Measurements from ENCODE around the gene QSOX1.

The QSOX1 gene

DNA sequence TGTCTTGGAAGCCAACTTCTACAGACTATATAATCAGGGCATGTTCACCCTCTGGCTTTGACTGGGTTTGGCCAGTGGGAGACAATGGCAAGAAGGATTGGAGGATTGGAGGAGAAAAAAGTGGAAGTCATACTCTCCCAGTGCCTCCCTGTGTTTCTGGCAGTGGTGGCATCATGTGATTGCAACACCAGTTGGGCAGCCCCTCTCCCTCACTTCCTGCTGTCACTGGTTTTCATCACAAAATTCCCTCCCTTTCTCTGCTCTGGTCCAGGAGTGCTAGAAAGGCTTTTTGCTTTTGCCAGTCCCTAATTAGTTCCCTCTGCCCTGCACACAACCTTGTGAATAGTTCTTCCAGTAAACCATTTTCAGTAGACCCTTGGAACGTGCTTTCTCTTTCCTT lies 3.7 kb upstream of the QSOX1 start:
- no peak for DNase-seq (ENCODE audit: low read depth in 2 of 2, low spot score in 1 of 2)

DNA sequence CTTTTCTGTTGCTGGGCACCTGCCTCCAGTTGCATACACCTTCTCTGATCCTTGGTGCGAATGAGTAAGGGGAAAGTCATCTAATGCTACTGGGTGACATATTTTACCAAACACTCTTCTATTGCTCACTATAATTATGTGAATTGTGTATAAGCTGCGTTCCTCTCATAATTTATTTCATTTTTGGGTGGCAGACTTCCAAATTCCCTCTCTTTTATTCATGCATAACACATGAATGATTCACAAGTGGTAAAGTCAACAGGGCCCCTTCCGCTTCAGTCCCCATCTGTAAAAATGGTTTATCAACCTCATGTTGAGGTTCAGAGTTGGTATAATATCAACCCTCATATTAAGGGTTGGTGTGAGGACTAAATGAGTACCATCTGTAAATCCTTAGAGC lies 3.2 kb upstream of the QSOX1 start:
- no peak for DNase-seq (ENCODE audit: low read depth in 2 of 2, low spot score in 1 of 2)

DNA sequence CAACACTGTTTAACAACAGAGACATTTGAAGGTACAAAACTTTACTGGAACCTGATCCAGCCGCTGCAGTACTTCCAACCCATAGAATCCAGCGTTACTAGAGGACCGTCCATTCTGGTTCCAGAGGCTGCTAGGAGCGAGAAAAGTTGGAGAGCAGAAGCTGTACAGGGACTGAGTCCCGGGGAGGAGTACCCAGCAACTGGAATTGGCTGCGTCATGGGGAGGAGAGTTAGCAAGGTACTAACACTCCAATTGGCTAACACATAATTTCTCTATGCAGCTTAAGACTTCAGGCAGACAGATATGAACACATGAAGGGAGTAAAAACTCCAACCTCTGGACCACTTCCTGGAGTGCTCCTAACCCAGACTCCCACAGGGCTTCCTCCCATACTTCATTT lies 2.1 kb upstream of the QSOX1 start:
- DNase-seq (ENCODE audit: low read depth in 2 of 2, low spot score in 1 of 2), result no peak

DNA sequence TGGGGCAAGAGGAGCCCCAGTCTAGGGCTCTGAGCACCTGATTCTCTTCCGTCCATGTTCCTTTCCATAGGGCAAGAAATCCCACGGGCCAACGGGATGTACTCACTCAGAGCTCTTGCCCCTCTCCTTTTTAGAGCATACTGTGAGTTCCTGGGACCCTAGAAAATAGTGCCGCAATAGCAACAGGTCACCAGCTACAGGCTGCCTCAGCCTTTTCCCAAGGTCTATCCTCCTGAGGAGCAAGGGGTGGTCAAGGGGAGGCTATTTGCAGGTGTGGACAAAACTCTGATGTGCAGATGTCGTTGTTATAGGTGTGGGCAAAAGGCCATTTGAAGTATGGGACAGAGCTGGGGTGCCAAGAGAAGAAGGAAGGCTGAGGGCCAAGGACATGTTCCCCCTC lies 1.6 kb upstream of the QSOX1 start:
- no peak for DNase-seq (ENCODE audit: low read depth in 2 of 2, low spot score in 1 of 2)

DNA sequence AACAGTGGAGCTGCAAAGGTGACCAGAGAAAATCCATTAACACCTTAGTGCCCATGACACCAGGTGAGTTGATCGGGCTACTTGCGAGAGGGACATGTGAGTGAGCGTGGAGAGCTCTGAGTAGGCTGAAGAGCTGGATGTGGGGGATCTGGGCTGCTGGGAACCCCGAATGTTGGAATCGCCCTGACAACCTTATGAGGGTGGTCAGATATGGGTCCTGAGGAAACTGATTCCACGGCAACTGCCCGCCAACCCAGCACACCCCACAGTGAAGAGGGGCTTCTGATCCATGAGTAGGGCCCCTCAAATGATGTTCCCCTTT lies 705 bp upstream of the QSOX1 start:
- DNase-seq (ENCODE audit: low read depth in 2 of 2, low spot score in 1 of 2), result no peak

DNA sequence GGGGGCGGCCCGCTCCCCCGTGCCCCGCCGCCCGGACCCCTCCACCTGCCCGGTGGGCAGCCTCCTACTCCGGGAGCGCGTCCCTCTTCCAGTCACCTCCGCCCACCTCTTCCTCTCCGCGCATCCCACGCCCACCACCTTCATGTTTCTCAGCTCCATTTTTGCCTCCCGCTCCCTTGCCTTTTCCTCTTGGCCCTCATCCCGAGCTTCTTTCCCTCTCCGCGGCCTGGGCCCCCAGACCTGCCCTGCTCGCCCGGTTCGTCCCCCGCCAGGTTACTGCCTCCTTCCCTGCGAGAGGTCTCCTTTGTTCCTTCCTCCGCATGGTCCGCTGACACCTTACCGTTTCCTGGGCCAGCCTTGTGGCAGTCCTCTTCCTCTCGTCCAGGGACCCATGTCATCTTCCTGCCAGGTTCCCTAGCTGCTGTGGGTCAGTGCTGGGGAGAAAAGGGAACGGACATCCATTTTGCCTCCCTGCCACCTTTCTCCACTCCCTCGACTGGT lies 563 bp downstream of the QSOX1 start:
- DNase-seq (ENCODE audit: low read depth in 2 of 2, low spot score in 1 of 2), result no peak

DNA sequence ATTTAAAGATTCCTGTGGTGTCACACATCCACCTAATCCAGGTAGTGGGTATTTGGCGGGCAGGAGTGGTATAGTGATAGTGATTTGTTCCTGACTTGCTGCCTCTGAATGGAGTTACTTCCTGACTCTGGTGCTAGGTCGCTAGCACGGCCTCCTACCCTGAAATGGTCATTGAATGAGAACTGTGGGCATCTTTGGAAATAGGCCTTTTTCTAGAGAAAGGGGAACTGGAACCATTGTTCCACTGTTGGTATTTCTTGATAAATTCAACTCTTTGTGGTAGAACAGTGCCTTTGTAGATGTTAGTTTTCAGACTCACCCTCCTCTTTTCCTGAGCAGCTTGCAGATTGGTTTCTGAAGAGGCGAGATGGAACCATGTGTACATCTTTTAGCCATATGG lies 1.5 kb downstream of the QSOX1 start:
- DNase-seq (ENCODE audit: low read depth in 2 of 2, low spot score in 1 of 2), result no peak

DNA sequence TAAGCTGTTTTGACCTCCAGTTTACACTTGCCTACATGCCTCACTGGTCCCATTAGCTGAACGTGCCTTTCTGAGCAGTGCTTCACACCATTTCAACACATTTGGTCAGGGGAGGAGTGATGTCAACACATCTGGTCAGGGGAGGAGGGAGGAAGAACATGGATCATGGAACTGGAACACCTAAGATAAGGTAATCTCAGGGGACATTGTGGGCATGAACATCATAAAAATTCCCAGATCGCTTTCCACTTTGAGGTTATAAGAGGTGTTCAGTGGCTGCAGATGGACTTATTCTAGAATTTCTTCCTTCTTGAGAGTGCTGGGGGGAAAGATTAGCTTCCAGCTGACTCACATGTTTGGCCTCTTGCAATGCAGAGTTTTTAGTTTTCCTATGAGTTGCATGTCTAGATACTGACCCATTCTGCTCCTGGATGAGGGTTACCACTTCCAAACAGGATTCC lies 2.0 kb downstream of the QSOX1 start:
- no peak for DNase-seq (ENCODE audit: low read depth in 2 of 2, low spot score in 1 of 2)

DNA sequence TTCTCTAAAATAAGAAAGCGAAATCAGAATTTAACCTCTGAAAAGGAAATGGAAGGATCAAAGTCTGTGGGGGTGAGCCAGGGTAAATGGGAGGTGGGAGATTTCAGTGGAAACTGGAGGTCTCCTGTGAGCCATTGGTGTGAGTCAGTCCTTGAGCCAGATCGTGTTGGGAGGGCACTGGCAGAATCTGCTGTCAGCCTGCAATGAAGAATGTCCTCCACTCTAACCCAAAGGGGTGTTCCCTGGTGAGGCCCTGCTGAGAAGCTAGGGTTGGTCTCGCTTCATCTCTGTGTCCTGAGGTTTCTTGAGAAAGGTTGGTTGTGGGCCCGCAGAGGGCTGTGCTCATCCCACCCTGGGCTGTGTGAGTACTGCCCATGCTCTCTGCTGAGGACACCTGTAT lies 2.4 kb downstream of the QSOX1 start:
- no peak for DNase-seq (ENCODE audit: low read depth in 2 of 2, low spot score in 1 of 2)

DNA sequence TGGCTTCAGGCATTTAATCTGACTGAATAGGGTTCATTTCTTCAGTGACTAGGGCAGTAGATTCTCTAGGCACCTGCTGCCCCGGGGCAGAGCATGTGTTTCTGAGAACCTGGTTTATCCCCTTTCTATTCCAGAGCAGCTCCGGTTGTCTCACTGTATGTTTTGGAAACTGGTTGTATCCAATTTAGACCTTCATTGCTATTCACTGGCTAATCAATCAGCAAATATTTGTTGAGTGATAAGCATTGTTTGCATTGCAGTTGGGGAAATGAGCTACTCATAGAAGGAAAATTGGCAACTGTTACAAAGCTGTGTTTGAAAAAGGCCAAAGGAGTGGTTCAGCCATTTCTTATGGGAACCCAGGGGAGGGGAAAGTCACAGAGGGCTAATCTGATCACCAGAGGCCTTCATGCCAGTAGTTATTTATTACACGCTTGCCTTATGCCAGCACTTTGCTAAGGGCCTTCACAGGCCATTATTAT lies 2.9 kb downstream of the QSOX1 start:
- no peak for DNase-seq (ENCODE audit: low read depth in 2 of 2, low spot score in 1 of 2)

DNA sequence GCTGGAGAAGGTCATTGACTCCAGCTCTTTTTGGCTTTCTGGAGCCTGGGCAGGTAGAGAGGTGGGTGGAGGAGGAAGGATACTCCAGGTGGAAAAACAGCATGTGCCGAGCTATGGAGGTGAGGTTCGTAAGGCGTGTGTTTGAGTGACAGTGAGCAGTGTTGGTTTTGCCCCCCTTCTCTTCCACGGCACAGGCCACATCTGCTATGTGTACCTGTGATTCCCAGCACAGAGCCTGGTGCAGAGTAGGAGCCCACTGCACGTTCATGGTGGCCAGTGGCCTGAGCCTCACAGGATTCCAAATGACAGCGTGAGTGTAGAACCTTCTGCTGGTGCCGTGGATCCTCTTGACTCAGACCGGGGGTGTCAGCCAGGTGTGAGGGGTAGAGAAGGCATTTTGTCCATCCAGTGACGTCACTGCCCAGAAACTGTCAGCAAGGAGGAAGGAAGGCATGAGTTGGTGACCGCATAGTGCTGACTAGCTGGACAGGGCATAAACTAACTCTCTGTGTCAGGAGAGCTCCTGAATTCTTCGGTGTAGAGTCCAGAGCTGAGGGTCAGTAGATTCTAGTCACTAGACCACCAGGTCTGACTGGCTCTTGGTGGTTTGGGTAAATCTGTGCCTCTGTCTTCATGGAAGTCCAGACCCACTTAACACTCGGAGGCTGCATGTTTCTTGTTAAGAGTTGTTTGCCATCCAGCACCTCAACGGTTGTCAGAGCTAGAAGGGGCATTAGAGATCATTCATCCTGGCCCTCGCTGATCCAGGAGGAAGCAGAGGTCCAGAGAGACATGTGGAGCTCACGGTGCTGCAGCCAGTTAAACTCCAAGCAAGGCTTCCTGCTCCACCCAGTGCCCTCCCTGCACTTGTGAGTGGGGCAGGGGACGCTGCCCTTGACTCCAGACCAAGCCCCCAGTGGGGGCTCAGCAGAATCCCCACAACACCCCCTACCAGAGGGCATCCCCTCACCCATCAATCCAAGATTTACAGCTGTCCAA lies 3.8 kb downstream of the QSOX1 start:
- DNase-seq (ENCODE audit: low read depth in 2 of 2, low spot score in 1 of 2), result no peak

DNA sequence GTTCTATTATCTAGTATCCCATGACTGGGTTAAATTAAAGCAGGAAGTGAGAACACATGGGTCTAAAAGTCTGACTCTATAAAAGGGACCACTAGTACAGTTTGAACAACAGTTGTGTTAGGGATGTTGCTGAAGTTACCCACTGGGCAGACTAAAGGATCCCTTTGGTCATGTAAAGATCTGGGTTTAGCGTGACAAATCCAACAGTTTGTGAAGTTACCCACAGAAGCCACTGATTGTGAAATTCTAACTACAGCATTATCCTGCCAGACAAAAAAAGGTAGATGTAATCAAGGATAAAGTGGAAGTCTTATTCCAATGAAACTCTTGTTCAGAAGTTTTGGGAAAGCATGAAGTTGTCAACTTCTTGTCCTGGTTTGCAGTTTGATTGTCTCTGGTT lies 5.7 kb downstream of the QSOX1 start:
- DNase-seq (ENCODE audit: low read depth in 2 of 2, low spot score in 1 of 2), result no peak

DNA sequence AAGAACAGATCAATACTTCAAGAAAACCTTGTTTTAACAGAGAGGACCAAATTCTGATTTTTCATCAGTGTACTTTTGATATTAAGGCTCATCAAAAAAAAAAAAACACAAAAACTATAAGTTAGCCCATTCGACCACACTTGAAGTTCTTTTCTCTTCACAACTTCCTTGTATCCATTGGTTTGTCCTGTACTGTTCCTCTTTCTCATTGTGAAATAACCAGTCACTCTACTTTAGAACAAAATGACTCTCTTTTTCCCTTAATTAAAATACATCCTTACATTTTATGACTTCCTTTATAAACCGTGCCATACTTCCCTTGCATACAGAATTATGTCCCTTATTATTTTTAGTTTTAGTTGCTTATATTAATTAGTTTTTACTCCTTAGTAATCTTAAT lies 8.4 kb downstream of the QSOX1 start:
- DNase-seq (ENCODE audit: low read depth in 2 of 2, low spot score in 1 of 2), result no peak

DNA sequence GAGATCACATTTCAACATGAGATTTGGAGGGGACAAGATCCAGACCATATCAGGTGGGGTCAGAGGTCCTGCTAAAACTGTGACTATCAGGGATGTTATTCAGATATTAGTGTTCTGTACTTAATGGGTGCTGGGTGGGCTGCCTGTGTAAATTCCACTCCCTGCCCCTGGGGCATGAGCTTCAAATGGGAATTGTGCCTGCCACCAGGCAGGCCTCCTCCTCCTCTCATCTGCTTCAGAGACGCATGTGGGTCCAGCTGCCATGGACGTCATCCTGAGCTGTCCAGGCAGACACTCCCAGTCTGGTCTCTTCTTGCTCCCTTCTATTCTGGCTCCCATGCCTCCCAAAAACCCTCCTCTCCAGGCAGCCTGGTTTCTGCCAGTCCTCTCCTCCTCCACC lies 10.4 kb downstream of the QSOX1 start:
- DNase-seq (ENCODE audit: low read depth in 2 of 2, low spot score in 1 of 2), result no peak

DNA sequence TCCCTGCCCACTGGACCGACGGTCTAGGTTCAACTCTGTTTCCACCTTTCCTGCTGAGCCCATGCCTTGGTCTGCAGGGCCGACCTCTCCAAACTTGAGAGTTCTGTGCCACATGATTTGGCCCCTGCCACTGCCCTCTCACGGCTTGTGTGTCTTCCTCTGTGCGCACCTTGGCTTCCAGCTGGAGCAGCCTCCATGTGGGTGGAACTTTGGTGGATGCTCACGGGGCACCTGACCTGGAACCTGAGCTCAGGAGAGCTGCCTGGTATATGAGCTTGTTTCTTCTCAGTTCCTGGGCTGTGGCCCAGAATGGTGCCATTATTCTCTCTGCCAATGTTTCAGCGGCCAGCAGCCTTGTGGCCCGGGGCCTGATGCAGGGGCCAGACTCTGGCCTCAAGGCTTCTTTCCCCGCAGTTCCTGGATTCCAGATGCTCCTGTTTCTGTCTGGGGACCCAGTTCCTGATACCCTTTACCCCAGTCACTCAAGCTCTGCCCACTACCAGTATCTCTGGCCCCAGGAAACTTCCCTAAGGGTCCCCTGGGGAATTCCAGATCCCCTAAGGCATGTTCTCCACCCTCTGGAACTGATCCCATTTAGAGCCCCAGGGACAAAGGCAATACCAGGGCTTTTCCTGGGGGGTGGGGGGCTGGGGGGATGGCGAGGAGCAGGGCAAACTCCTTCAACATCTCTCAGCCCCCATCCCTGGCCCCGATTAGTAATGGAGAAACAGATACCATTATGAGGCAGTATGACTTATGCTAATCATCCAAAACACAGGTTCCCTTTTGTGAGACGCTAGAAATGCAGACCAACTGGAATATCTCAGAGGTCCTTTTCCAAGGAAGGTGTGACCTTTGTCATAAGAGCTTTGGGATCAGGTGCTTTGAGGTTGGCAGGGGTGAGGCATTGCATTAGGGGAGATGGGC lies 11.1 kb downstream of the QSOX1 start:
- DNase-seq (ENCODE audit: low read depth in 2 of 2, low spot score in 1 of 2), result no peak

DNA sequence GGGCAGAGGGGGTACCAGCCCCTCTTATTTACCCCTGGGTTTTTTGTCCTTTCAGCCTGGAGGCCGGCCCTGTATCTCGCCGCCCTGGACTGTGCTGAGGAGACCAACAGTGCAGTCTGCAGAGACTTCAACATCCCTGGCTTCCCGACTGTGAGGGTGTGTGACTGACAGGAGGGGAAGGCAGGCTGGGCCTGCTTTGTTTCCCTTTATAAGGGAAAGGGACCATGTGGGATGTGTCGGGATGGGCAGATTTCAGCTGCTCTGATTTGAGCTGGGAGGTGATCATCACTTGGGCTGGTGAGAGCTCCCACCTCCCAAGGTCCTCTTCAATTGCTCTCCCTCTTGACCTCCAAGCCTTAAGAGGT lies 11.7 kb downstream of the QSOX1 start:
- DNase-seq (ENCODE audit: low read depth in 2 of 2, low spot score in 1 of 2), result no peak

DNA sequence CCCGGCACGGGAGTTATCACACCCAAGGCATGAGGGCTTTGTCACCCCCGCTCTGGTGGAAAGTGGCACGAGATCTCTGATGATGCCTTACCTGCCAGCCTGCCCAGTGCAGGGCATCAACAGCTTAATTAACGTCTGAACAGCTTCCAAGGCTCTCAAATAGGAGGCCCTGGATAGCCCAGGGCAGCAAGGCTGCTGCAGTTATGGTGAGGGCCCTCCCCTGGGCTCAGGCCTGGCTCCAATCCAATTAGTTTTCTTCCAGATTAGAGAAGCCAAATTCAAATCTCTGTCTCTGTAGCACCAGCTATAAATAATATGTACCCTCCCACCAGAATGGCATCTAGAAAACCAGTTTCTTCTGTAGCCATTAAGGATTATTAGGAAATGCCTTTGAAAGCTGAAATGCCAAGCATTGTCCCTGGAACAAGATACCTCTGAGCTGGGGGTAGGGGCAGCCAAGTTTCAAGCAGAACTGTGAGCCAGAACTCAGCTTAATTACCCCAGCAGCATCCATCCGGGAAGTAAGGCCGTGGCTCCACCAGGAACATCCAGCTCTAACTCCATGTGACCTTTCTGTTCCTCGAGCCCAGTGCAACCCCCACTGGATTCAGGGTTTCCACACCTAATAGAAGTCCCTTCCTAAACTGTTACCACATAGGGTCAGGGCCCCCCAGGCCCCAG lies 12.5 kb downstream of the QSOX1 start:
- DNase-seq (ENCODE audit: low read depth in 2 of 2, low spot score in 1 of 2), result no peak

DNA sequence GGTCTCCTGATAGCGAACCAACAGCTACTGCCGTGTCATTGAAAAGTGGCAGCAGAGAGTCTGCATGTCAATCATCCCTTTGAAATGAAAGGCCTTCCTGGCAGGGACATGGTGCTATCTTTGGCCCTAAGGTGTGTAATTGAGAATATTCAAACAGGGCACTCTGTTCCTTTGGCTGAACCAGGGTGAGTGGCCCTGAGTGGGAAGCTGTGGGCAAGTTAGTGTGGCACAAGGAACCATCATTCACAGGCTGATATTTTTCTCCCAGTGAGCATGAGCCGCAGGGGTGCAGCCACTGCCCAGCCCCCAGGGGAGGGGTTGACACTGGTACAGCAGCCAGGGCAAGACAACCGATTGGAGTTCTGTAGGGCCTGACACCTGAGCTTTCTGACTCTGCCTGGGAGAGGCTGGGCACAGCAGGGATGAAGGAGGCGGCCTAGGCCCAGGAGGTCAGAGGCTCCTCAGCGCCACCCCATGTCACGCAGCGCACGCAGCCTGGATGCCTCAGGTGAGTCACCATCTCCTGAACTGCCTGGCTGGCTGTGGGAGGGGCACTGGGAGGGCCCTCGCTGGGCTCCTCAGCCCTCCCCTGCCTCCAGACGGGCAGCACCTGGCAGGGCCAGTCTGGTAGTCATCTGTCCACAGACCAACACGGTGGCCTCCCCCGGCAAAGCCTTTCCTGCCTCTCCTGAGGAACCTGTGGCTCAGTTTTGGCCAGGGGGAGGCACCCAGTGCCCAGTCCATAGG lies 13.2 kb downstream of the QSOX1 start:
- no peak for DNase-seq (ENCODE audit: low read depth in 2 of 2, low spot score in 1 of 2)

DNA sequence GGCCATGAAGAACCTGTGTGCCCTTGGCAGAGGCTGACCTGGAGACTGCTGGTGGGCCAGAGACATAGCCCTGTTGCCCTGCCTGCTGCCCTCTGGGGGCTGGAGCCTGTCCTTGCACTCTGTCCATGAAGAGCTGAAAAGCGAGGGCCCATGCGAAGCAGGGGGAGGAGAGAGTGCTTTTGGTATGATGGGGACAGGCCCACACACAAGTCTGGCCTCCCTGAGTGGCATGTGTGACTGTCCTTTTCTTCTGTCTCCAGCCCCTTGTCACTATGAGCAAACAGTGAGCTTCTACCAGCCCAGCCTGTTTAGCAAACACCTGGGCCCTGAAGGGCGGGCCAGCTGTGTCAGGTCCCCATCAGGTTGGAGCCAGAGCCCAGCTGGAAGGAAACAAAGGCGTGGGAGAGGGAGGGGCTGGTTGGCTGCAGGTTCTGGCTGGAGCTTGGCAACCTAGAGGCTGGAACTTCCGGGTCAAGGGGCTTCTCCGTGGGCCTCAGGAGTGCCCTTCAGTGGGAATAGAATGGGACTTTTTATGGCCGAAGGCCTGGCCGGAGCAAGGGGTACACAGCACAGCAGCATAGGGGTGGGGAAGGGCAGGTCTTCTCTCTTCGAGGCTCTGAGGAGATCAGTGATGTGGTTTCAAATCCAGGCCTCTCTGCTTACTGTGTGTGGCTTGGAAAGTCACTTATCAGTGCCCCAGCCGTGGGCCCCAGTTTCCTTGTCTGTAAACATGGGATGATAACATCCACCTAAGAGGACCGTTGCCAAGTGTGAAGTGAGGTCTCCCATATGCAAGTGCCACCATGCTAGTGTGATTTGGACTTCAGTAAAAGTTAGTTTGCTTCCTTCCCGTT lies 14.3 kb downstream of the QSOX1 start:
- no peak for DNase-seq (ENCODE audit: low read depth in 2 of 2, low spot score in 1 of 2)

Measured in stimulated activated CD8-positive, alpha-beta memory T cell treated with anti-CD3 and anti-CD28 coated beads, Interleukin-4, amount 100 ng/mL, for 4 hours (primary cell).